GM11168 (cell line): ENCODE measurements around the gene NCOA5.

Experiments used
- in situ Hi-C: fragments of 300-500 bp; cut with MboI; formaldehyde crosslinking; loops from one replicate; pipeline ENCODE4 v1.12.0; 2022; ENCODE audit warnings: low sequenced_read_pairs; ENCODE audit not compliant: unreplicated experiment

NCOA5 gene

GRCh38 chr20:46099491-46100287 is 9.9 kb upstream of the NCOA5 start:
- in situ Hi-C loops: loop anchor here (10.0 kb wide), 1 partner anchor 815 kb away; no protein-coding TSS in a partner anchor

GRCh38 chr20:46093531-46093930 is 3.8 kb upstream of the NCOA5 start:
- in situ Hi-C loops: loop anchor here (5.0 to 10.0 kb wide), 2 partner anchors 76 to 809 kb away; no protein-coding TSS in a partner anchor

- in situ Hi-C loops: loop anchor here (5.0 to 10.0 kb wide), 2 partner anchors 75 to 807 kb away; no protein-coding TSS in a partner anchor
These were observed 2.1 kb upstream of the NCOA5 start for GRCh38 chr20:46091622-46092535.

- in situ Hi-C loops: no loop called here
These were observed 670 bp downstream of the NCOA5 start for GRCh38 chr20:46089167-46089416.

GRCh38 chr20:46088409-46089166 is 1.2 kb downstream of the NCOA5 start:
- in situ Hi-C loops: no loop called here

- in situ Hi-C loops: no loop called here
These were observed 2.6 kb downstream of the NCOA5 start for GRCh38 chr20:46087161-46087560.

- in situ Hi-C loops: no loop called here
These were observed 4.4 kb downstream of the NCOA5 start for GRCh38 chr20:46085179-46085851.

- in situ Hi-C loops: no loop called here
These were observed 5.0 kb downstream of the NCOA5 start for GRCh38 chr20:46084805-46085178.

- in situ Hi-C loops: no loop called here
These were observed 6.2 kb downstream of the NCOA5 start for GRCh38 chr20:46083531-46084061.

GRCh38 chr20:46083101-46083500 is 6.7 kb downstream of the NCOA5 start:
- in situ Hi-C loops: no loop called here

- in situ Hi-C loops: no loop called here
These were observed 8.7 kb downstream of the NCOA5 start for GRCh38 chr20:46081074-46081473.

GRCh38 chr20:46078954-46079353 is 10.8 kb downstream of the NCOA5 start:
- in situ Hi-C loops: no loop called here

- in situ Hi-C loops: no loop called here
These were observed 12.0 kb downstream of the NCOA5 start for GRCh38 chr20:46077642-46078305.

GRCh38 chr20:46076806-46077205 is 13.0 kb downstream of the NCOA5 start:
- in situ Hi-C loops: no loop called here

- in situ Hi-C loops: no loop called here
These were observed 15.8 kb downstream of the NCOA5 start for GRCh38 chr20:46074006-46074405.

- in situ Hi-C loops: no loop called here
These were observed 16.3 kb downstream of the NCOA5 start for GRCh38 chr20:46073443-46073842.

- in situ Hi-C loops: no loop called here
These were observed 16.7 kb downstream of the NCOA5 start for GRCh38 chr20:46073024-46073423.

GRCh38 chr20:46071573-46071972 is 18.2 kb downstream of the NCOA5 start:
- in situ Hi-C loops: no loop called here

GRCh38 chr20:46070215-46070900 is 19.4 kb downstream of the NCOA5 start:
- in situ Hi-C loops: no loop called here
